GM19452 (cell line): ENCODE results near the gene RDH13.
"Not testable (repeated sequence)": the region's sequence is repeated elsewhere in the genome, so short reads cannot be mapped to it uniquely, and the experiment has no call there.

Experiments used
- ATAC-seq: cut with Tn5 transposase; IDR thresholded peaks from one replicate; pipeline ENCODE4 v1.9.1; 2021; ENCODE audit not compliant: unreplicated experiment

RDH13 gene

DNA sequence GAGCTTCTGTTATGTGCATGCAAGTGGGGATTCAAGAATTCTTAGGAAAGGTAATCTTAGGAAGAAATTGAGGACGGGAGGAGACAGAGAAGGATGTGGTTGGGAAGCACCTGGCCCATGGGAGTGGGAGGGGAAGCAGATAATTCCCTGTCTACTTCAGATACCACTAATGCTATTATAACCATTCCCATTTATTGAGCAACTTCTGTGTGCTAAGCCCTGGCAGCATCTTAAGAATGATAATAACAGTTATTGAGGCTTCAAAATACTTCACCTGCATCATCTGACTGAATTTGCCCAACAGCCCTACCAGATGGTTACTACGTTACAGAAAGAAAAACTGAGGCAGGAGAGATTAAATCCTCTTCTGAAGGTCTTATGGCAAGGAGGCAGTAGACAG, 14.2 kb upstream of the RDH13 start:
- ATAC-seq = no peak

DNA sequence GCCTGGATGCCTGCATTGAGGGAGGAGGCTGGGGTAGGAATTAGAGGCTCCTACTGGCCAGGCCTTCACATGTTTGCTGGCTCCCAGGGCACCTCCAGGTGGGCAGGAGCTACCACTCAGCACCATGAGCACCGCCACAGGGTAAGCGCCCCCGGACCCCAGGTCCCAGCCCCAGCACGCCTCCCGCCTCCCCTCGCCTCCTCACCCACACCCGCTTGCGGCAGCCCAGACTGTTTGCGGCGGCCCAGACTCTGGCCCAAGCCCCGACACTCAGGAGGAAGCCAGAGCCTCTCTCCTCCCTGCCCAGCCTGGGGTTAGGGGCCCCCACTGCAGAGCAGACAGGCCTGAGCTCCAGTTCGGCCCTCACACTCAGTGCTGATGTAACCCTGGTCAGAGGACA, 13.4 kb upstream of the RDH13 start:
- no peak for ATAC-seq

DNA sequence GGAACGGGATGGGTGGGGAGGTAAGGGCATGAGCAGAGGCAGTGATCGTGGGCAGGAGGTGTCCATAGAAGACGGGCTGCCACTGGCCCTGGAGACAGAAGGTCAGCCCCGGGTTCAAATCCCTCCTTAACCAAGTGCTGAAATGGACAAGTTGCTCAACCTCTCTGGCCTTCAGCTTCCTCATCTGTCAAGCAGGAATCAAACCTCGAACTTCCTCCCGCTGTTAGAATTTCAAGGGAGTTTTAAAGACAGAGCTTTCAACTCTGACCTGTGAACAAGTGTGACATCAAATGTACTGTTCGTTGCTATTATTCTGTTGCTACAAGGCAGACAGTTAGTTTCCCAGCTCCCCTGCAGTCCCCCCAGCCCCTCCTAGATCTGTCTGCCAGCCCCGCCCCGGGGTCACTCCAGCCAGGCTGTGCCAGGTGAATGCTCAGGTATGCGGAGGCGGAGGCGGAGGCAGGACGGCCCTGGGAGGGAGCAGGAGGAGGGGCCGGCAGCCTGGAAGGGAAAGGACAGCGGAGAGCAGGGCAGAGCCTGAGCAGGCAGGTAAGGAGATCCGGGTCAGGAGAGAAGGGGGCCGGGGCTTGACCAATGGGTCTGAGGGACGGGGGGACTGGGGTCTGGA, 12.5 kb upstream of the RDH13 start, which contains the start of gene EPS8L1:
Gene EPS8L1, plus strand, starts transcription at position 499 of the 628 bp plus-strand sequence. CDS start 576 bp downstream, outside the sequence.
- ATAC-seq = no peak

DNA sequence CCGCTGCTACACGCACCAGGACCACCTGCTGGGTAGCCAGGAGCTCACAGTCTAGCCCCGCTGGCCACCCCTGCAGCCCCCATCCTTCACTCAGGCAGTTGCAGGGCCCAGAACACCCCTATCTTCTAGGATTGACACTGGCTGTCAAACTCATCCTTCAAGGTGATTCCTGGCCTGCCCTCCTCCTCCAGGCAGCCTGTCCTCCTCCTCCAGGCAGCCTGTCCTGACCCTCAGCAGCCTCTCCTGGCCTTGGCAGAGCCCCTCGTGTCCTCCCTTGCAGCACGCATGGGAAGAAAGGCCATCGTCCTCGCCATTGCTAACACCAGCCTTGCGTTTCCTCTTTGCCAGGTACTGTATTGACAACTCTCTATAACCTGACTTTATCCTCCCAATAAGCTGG, 9.0 kb upstream of the RDH13 start:
- no peak for ATAC-seq

DNA sequence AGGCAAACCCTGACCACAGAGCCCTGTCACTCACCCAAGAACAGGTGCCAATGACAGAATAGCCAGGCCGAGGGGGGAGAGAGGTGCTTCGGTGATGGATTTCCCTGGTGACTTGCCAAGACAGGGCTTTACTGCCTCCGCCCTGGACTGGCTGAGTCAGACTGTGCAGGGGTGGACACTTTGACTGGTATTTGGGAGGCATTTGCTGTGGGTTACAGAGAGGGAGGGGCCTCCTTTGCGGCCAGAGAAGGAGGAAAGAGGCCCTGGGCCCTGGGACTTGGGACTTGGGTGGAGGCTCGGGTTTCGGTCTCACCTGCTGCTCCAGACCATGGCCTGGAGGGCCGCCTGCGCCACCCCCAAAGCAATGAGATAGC, 8.2 kb upstream of the RDH13 start:
- ATAC-seq = no peak

DNA sequence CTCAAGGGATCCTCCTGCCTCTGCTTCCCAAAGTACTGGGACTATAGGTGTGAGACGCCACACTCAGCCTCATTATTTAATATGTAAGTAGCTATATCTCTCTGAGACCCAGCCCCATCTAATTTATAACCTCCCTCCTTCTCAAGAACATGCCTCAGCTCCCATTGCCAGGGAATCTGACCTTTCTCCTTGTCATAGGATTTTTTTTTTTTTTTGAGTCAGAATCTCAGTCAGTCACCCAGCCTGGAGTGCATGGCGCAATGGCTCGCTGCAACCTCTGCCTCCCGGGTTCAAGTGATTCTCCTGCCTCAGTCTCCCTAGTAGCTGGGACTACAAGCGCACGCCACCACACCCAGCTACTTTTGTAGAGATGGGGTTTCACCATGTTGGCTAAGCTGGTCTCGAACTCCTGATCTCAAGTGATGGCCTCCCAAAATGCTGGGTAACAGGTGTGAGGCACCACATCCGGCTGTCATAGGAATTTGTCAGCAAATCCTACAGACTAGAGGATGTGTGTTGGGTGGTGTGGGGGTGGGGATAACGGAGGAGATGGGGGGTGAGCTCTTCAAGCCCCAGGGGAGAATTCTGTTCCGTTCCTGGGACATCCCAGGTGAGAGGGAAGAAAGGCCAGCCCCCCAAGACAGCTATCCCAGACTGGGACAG, 7.6 kb upstream of the RDH13 start:
- no peak for ATAC-seq

DNA sequence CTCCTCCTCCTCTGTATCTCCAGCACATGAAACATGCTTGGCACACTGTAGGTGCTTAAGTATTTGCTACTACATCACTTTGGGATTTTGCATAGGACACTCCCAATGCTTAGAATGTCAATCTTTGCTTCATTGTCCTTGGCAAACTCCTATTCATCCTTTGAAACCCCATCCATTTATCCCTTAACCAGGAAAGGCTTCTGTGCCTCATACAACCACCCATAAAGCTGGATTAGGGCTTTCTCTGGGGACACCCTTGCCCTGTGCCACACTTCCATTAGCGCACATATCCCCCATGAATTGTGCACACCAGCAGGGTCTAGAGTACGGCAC, 6.9 kb upstream of the RDH13 start:
- ATAC-seq = no peak

DNA sequence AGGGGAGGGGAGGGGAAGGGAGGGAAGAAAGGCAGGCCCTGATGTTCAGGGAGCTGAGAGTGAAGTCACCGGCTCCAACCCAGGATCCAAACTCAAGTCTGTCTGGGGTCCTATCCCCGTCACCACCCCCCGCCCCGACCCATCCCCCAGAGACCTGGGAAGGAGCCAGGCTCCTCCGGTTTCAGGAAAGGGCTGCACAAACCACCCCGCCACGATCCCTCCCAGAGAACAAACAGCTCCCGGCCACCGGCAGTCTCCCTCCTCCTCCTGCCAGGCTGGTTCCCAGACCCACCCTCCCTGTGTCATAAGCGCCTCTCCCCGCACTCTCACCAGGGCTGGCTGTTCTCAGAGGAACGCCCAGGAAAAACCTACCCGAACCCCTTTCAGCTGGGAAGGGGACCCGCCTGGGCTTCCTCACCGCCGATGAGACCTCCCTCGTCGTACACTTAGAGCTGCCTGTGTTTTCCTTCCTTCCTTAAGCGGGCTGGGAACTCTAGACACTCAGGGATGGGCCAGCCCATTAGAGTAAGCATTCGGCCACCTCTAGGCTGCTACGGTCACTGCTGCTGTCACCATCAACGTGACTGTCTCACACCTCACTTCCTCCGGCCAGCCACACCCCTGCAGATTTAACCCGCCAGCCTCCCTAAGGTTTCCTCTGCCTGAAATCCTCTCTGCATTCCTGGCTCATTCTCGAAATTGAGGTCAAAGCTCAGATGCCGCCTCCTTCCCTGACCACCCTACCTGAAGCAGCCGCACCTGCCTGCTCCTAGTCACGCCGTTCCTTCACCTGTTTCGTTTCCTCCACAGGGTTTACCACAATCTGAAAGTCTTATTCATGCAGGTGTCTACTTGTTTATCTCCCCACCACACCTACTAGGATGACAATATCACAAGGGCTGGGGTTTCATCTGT, 6.3 kb upstream of the RDH13 start:
- no peak for ATAC-seq

DNA sequence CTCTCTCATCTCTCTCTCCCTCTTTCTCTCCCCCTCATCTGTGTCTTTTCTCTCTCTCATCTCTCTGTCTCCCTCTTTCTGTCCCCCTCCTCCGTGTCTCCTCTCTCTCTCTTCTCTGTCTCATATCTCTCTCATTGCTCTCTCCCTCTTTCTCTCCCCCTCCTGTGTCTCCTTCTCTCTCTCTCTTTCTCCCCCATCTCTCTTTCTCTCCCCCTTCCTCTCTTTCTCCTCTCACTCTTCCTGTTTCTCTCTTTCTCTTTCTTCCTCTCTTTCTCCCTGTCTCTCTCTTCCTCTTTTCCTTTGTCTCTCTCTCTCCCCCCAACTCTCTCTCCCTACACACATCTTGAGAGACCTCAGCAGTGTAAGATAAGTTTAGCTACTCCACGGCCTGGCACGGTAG, 4.9 kb upstream of the RDH13 start:
- no peak for ATAC-seq

DNA sequence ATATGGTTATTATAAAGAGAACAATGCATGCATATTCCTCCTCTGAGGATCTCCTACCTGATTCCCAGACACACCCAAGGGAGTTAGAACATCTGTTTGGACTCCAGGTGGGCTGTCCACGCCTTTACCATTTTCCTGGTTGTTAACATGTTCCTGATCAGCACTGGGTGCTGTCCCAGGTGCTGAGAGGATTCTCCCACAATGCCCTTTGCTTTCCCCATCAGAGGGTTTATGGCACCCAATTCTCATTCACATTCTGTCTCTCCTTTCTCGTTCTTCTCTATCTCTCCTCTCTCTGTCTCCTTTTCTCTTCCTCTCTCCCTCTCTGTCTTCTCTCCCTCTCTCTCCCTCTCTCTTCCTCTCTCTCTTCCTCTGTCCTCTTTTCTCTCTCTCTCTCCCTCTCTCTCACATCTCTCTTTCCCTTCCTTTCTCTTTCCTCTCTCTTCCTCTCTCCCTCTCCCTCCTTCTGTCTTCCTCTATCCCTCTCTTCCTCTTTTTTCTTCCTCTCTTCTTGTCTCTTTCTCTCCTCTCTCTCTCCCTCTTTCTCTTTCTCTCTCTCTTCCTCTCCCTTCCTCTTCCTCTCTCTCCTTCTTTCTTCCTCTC, 3.3 kb upstream of the RDH13 start:
- ATAC-seq = no peak

DNA sequence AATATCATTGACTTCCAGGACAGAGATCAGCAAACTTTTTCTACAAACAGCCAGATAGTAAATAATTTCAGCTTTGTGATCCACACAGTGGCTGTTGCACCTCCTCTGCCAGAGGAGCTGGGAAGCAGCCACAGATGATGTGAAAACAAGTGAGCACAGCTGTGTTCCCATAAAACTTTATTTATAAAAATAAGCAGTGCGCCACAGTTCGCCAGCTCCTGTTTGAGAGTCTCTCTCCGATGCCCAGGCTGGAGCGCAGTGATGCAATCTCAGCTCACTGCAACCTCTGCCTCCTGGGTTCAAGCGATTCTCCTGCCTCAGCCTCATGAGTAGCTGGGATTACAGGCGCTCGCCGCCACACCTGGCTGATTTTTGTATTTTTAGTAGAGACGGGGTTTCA, 2.6 kb upstream of the RDH13 start:
- not testable (repeated sequence) for ATAC-seq

DNA sequence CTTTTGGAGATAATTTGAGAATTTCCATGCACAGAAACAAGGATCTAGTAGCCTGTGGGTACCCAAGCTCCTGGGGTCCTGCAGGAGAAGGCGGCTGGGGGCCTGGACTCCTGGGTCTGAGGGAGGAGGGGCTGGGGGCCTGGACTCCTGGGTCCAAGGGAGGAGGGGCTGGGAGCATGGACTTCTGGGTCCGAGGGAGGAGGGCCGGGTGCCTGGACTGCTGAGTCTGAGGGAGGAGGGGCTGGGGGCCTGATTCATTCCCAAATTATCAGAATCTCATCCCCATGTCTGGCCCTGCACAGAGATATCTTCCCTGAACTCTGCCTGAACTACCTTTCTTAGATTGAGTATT, 520 bp upstream of the RDH13 start:
- ATAC-seq = no peak

DNA sequence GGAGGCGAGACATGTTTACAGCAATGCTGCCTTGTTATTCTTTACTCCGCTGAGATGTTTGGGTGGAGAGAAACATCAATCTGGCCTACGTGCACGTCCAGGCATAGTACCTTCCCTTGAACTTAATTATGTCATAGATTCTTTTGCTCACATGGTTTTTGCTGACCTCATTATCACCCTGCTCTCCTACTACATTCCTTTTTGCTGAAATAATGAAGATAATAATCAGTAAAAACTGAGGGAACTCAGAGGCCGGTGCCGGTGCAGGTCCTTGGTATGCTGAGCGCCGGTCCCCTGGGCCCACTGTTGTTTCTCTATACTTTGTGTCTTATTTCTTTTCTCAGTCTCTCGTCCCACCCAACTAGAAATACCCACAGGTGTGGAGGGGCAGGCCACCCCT, 2.7 kb downstream of the RDH13 start:
- ATAC-seq = not testable (repeated sequence)

DNA sequence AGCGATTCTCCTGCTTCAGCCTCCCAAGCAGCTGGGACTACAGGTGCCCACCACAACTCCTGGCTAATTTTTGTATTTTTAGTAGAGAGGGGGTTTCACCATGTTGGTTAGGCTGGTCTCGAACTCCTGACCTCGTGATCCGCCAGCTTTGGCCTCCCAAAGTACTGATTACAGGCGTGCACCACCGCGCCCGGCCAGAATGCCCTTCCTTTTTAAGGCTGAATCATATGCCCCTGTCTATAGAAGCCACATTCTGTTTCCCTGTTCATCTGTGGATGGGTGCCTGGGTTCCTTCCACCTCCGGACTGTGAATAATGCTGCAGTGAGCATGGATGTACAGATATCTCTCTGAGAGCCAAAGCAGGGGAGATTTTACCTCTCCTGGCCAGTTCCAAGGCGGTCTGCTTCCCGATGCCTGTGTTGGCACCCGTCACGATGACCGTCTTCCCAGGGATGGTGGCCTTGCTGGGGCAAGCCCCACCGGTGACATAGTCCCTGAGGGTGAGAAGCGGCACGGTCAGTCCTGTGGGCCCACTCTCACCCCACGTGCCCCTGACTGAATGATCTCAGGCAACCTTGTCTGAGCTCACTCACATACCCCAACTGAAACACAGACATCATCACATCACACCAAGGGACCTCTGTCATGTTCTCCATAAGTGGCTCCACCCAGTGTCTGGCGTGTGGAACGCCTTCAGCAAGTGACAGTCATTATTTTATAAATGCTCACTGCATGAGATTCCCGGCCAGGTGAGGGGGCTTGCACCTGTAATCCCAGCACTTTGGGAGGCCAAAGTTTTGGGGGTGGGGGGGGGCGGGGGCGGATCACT, 4.0 kb downstream of the RDH13 start:
- ATAC-seq = no peak

DNA sequence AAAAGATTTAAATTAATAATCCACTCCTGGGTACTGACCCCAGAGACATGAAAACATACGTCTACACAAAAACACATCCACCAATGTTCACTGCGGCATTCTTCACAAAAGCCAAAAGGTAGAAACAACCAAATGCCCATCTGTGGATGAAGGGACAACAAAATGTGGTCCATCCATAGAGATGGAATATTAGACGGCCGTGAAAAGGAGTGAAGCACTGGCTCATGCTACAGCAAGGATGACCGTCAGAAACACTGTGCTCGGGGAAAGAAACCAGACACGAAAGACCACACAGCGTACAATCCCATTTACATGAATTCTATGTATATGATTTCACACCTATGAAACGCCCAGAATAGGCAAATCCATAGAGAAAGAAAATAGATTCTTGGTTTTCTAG, 6.1 kb downstream of the RDH13 start:
- no peak for ATAC-seq

DNA sequence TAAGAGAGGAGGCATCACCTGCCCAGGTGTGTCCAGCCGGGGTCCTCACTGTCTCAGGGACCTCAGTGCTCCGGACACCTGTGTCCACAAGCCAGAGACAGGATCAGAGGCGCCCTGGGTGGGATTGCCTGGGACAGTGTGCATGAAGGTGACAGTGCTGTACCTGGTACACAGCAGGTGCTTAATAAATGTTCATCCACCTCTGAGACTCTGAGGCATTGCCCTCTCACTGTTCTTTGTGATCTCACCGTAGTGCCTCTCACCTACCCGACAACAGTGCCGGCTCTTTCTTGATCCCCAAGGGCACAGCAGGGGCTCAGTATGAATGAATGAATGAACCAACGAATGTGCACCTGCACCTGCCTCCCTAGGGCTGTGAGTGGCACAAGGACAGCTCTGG, 9.2 kb downstream of the RDH13 start:
- no peak for ATAC-seq

DNA sequence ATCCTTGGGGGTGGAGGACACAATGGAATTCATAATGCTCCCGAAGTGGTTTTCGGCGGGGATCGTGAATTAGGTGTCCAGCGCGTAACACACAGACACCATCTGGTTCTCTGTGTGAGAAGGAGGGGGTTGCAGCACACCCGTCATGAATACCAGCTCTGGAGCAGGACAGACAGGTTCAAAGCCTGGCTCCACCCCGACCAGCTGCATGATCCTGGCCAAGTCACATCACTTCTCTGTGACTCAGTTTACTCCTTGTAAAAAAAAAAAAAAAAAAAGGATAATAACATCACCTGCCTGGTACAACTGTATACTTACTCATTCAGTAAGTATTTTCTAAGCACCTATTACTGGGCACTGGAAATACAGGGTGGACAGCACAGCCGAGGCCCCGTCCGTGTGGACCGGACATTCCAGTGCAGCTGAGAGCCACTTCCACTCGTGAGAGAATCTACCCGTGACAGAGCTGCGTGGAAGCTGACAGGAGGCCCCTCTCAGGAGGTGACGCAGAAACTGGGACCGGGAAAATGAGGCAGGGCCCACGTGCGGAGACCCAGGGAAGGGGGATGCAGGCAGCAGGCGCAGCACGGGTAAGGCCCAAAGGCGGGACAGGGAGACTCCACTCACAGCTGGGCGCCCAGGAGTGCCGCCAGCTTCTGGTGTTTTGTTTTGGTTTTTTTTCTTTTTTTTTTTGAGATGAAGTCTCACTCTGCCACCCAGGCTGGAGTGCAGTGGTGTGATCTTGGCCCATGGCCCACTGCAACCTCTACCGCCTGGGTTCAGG, 12.0 kb downstream of the RDH13 start:
- ATAC-seq = no peak

DNA sequence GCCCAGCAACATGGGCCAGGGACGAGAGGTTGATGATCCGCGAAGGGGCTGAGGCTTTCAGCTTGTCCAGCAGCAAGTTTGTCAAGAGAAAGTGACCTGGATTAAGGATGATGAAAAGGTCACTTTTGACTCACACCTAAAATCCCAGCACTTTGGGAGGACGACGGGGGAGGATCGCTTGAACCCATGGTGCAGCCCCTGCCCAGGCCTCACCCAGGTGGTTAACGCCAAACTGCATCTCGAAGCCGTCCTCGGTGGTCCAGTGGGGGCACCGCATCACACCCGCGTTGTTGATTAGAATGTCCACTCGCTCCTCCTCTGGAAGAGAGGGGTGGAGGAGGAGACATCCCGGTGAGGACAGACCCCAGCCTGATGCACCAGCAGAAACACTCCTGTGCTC, 14.5 kb downstream of the RDH13 start:
- no peak for ATAC-seq

DNA sequence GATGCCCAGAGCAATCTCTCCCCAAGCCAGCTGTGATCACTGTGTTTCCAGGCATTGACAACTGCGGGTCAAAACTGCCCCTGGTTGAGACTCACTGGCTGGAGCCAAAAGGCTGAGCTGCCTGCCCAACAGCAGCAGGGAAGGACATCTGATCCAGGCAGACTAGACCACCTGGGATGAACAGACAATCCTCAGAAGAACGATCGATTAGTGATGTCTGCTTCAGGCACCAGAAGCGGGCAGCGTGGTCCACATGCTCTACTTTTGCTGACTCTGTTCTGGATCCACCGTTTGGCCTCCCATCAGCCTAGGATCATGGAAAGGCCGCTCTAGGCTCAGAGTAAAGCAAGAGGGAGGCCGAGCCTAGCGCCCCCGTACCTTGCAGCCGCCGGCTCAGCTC, 15.0 kb downstream of the RDH13 start:
- ATAC-seq = no peak

DNA sequence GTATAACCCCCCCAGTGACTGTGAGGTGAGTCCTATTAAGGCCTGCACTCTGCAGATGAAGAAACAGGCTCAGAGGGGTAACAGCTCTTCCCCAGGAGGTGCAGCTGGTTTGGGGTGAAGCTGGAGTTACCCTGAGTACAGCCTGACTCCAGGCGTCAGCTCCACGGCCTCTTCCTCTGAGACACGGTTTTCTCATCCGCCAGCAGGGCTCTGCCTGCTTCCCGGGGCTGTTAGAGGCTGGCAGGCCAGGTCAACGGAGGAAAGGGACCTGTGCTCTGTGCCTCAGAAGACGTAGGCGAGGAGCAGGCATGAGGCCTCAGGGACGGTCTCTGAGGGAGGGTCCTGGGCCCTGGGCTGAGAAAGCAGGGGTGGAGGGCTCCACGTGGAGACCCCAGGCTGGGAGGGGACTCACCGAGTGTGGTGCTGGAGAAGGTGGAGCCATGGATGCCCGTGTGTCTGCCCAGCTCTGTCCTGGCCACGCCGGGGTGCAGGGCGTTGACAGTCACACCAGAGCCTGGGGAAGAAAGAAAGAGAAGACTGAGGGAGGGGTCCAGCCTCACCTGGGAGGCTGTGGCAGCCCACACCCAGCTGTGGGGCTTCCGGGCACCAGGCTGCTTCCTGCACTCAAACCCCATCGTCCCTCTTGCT, 15.8 kb downstream of the RDH13 start:
- ATAC-seq = no peak
